Measurements from ENCODE around the gene CAV2.

DNA sequence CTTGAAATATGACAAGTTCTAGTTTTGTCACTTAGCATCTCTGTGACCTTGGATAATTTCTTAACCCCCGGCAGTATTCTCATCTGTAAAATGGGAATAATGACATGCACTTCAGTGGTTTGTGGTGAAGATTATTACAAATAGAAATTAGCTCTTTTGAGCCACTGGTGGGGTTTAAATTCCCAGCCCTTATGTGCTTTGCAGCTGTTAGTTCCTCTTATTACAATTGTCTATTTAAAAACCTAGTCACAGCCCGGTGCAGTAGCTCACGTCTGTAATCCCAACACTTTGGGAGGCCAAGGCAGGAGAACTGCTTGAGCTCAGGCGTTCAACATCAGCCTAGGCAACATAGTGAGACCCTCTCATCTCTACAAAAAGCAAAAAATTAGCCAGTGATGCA lies 55.4 kb downstream of the CAV2 start:
- TF ChIP-seq, protein P1, sequence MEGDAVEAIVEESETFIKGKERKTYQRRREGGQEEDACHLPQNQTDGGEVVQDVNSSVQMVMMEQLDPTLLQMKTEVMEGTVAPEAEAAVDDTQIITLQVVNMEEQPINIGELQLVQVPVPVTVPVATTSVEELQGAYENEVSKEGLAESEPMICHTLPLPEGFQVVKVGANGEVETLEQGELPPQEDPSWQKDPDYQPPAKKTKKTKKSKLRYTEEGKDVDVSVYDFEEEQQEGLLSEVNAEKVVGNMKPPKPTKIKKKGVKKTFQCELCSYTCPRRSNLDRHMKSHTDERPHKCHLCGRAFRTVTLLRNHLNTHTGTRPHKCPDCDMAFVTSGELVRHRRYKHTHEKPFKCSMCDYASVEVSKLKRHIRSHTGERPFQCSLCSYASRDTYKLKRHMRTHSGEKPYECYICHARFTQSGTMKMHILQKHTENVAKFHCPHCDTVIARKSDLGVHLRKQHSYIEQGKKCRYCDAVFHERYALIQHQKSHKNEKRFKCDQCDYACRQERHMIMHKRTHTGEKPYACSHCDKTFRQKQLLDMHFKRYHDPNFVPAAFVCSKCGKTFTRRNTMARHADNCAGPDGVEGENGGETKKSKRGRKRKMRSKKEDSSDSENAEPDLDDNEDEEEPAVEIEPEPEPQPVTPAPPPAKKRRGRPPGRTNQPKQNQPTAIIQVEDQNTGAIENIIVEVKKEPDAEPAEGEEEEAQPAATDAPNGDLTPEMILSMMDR (IDR thresholded peaks at IDR 0.05), result no peak
- TF ChIP-seq POLR2AphosphoS5 (IDR thresholded peaks at IDR 0.05), result no peak
